Keratinocyte (primary cell): ENCODE measurements around the gene CCDC89. TPM values are rescaled to one million over a fixed set of nuclear protein-coding genes. Genes with fewer than 3 reads are reported as not detected.

Experiments used
- DNase-seq: peaks from one replicate; pipeline ENCODE4 v3.0.0-alpha.2; 2011; ENCODE audit warnings: low read depth, missing footprints, low spot score
- FAIRE-seq: peaks from 2 replicates; lab custom pipeline; 2011; peaks lifted over from hg19 to GRCh38; lab: Jason Lieb, UNC
- H2AFZ ChIP-seq: 2 replicates; pipeline ENCODE4 v1.6.0; 2012; ENCODE audit warnings: low read length, control low read depth, inconsistent platforms; ENCODE audit not compliant: control insufficient read depth
- H3K27ac ChIP-seq: 2 replicates; pipeline ENCODE4 v1.5.1; 2011; ENCODE audit warnings: low read length; ENCODE audit not compliant: control insufficient read depth, insufficient read depth
- H3K27me3 ChIP-seq: 3 replicates; pipeline ENCODE4 v1.6.0; 2011; ENCODE audit warnings: low read length; ENCODE audit not compliant: control insufficient read depth, insufficient read depth; ENCODE audit errors: extremely low read depth
- H3K36me3 ChIP-seq, 2 experiments: 2 replicates in 1 of 2; 3 replicates in 1 of 2; pipeline ENCODE4 v1.5.1; 2011; ENCODE audit warnings: low read length in 2 of 2, mild to moderate bottlenecking in 1 of 2; ENCODE audit not compliant: control insufficient read depth in 2 of 2, insufficient read depth in 2 of 2; ENCODE audit errors: extremely low read depth in 1 of 2
- H3K4me1 ChIP-seq: 3 replicates; pipeline ENCODE4 v1.5.1; 2011; ENCODE audit warnings: low read length; ENCODE audit not compliant: control insufficient read depth, insufficient read depth; ENCODE audit errors: extremely low read depth
- H3K4me2 ChIP-seq: 3 replicates; pipeline ENCODE4 v1.6.0; 2011; ENCODE audit warnings: low read depth, low read length; ENCODE audit not compliant: control insufficient read depth, insufficient read depth; ENCODE audit errors: extremely low read depth
- H3K4me3 ChIP-seq, 3 experiments: fragments of 200-600 bp in 1 of 3; sonication (generic) in 1 of 3; 2 replicates in 2 of 3; 3 replicates in 1 of 3; pipeline ENCODE4 v1.5.1; 2011 to 2016; ENCODE audit warnings: low read length in 3 of 3, mild to moderate bottlenecking in 3 of 3, control low read depth in 2 of 3, inconsistent platforms in 1 of 3, low read depth in 1 of 3, mixed read lengths in 1 of 3, mixed run types in 1 of 3, moderate library complexity in 1 of 3; ENCODE audit not compliant: control insufficient read depth in 2 of 3, insufficient read depth in 2 of 3; ENCODE audit errors: extremely low read depth in 1 of 3
- H3K79me2 ChIP-seq: 2 replicates; pipeline ENCODE4 v1.6.0; 2012; ENCODE audit warnings: low read length; ENCODE audit not compliant: control insufficient read depth, insufficient read depth
- H3K9ac ChIP-seq: 3 replicates; pipeline ENCODE4 v1.6.0; 2011; ENCODE audit warnings: low read length; ENCODE audit not compliant: control insufficient read depth, insufficient read depth; ENCODE audit errors: extremely low read depth
- H3K9me1 ChIP-seq: 3 replicates; pipeline ENCODE4 v1.6.0; 2011; ENCODE audit warnings: low read length; ENCODE audit not compliant: control insufficient read depth, insufficient read depth; ENCODE audit errors: extremely low read depth
- H3K9me3 ChIP-seq: 2 replicates; pipeline ENCODE4 v1.5.1; 2012; ENCODE audit warnings: low read depth, low read length; ENCODE audit not compliant: control insufficient read depth
- H4K20me1 ChIP-seq: 3 replicates; pipeline ENCODE4 v1.6.0; 2011; ENCODE audit warnings: low read length; ENCODE audit not compliant: control insufficient read depth, insufficient read depth; ENCODE audit errors: extremely low read depth
- CTCF ChIP-seq, 3 experiments: IDR thresholded peaks in 1 of 3; conservative IDR thresholded peaks in 1 of 3; optimal IDR thresholded peaks in 1 of 3; 2 replicates in 2 of 3; 3 replicates in 1 of 3; pipeline versions ENCODE3 to v1.5.1; 2011; ENCODE audit warnings: low read length in 3 of 3, mild to moderate bottlenecking in 3 of 3, moderate library complexity in 2 of 3, control low read depth in 1 of 3, inconsistent platforms in 1 of 3; ENCODE audit not compliant: insufficient read depth in 2 of 3; ENCODE audit errors: extremely low read depth in 1 of 3
- EZH2 ChIP-seq: IDR thresholded peaks from one replicate; pipeline ENCODE4 v1.6.1; 2012; ENCODE audit warnings: inconsistent platforms, mild to moderate bottlenecking, low read length, moderate library complexity
- dilution Hi-C: fragments of 300-500 bp; cut with MboI; formaldehyde crosslinking; loops from one replicate; pipeline ENCODE4 v1.7.0; 2020; ENCODE audit warnings: low sequenced_read_pairs; ENCODE audit not compliant: extremely low pct_ligation_motif_present
- polyA plus RNA-seq, 5 experiments: library from polyadenylated mRNA; depleted of rRNA in 3 of 5; stranded (reverse) in 3 of 5; stranded (forward) in 1 of 5; unstranded in 1 of 5; fragments of >200 nt; gene quantifications; 1 replicate in 1 of 5; 2 replicates in 3 of 5; 3 replicates in 1 of 5; pipeline versions ENCODE4 v1.2.1 to v1.2.3, GENCODE V29; 2011 to 2012; ENCODE audit warnings: missing spikeins in 2 of 5, low read depth in 1 of 5, low replicate concordance in 1 of 5

The CCDC89 gene
- polyA plus RNA-seq, 1 donor (not counting 4 experiments of a cell fraction or from before 2014, with no cell fraction given) = 0.31 TPM

DNA sequence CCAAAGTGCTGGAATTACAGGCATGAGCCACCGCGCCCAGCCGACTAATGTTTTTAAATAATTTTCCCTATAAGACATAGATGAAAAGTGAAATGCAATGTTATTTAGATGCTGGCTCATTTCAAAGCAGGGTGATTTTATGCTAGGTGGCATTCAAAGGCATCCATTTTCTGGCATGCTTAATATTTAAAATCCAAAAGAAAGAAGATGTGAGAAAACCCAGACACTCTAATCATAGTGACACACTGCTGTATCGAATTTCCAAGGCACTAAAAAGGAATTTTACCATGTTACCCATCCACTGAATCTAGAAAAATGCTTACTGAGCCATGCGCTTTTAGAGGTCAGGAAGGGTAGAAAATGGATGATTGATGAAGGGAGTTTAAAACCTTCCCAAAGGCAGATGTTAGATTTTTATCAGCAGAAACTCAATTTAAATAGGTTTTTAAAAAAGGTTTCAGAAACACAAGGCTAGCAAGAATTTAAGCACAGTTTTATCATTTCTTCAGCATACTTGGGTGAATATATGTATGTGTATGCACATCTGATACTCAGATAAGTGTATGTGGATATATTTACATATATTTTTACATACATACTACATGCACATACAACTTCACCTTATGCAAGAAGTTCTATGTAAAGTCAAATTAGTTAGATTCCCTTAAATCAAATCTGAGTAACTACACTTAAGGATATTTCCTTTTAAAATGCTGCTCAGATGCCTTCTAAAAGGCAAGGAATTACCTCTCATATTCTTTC, 24.1 kb upstream of the CCDC89 start:
- H3K27ac ChIP-seq = no peak overlapping the region
- H3K9me1 ChIP-seq = no peaks in the 10 kb centered on the region
- no peaks in the 10 kb centered on the region for H3K36me3 ChIP-seq
- no peak for DNase-seq
- dilution Hi-C loops = no loop called here
- no peak for FAIRE-seq
- H3K9ac ChIP-seq = no peak overlapping the region
- H3K4me2 ChIP-seq = peak overlapping the region; percentile 55
- H3K9me3 ChIP-seq = no peaks in the 10 kb centered on the region
- no peak overlapping the region for H3K4me3 ChIP-seq
- H3K27me3 ChIP-seq = no peaks in the 10 kb centered on the region
- no peak overlapping the region for H2AFZ ChIP-seq
- H3K79me2 ChIP-seq = no peaks in the 10 kb centered on the region
- no peaks in the 10 kb centered on the region for H3K4me1 ChIP-seq
- no peak for TF ChIP-seq CTCF (optimal IDR thresholded peaks at IDR 0.05 in 1 of 3, IDR thresholded peaks at IDR 0.05 in 1 of 3, conservative IDR thresholded peaks at IDR 0.05 in 1 of 3; ENCODE audit: extremely low read depth in 1 of 3, insufficient read depth in 2 of 3, low read length in 3 of 3)
- TF ChIP-seq EZH2 = no peak
- no peaks in the 10 kb centered on the region for H4K20me1 ChIP-seq

GRCh38 chr11:85705800-85706199, 19.8 kb upstream of the CCDC89 start:
- H3K27ac ChIP-seq = no peak overlapping the region
- no peak overlapping the region for H3K9ac ChIP-seq
- no peaks in the 10 kb centered on the region for H3K27me3 ChIP-seq
- H3K4me2 ChIP-seq = no peak overlapping the region
- H3K9me3 ChIP-seq = no peaks in the 10 kb centered on the region
- no peaks in the 10 kb centered on the region for H3K36me3 ChIP-seq
- no peak for FAIRE-seq
- H2AFZ ChIP-seq = no peak overlapping the region
- no peaks in the 10 kb centered on the region for H3K79me2 ChIP-seq
- dilution Hi-C loops = no loop called here
- H4K20me1 ChIP-seq = no peaks in the 10 kb centered on the region
- no peaks in the 10 kb centered on the region for H3K4me1 ChIP-seq
- no peaks in the 10 kb centered on the region for H3K9me1 ChIP-seq
- no peak for DNase-seq
- TF ChIP-seq EZH2 = no peak
- TF ChIP-seq CTCF (optimal IDR thresholded peaks at IDR 0.05 in 1 of 3, IDR thresholded peaks at IDR 0.05 in 1 of 3, conservative IDR thresholded peaks at IDR 0.05 in 1 of 3; ENCODE audit: extremely low read depth in 1 of 3, insufficient read depth in 2 of 3, low read length in 3 of 3) = no peak
- no peak overlapping the region for H3K4me3 ChIP-seq
